Mesenchymal stem cell (in vitro differentiated cells and primary cell): ENCODE results near the gene NR2C2AP.

ENCODE experiments used
- DNase-seq: peaks from one replicate; pipeline ENCODE4 v3.0.0-alpha.2; 2013
- H2AFZ ChIP-seq: one replicate; pipeline ENCODE4 v1.6.1; 2013; ENCODE audit warnings: low read depth, mild to moderate bottlenecking, control low read depth, inconsistent platforms, low read length, moderate library complexity
- H2AK5ac ChIP-seq: 2 replicates; pipeline ENCODE4 v1.6.1; 2013; ENCODE audit warnings: low read length, moderate library complexity, mild to moderate bottlenecking, inconsistent platforms; ENCODE audit not compliant: severe bottlenecking
- H2BK120ac ChIP-seq: one replicate; pipeline ENCODE4 v1.6.1; 2013; ENCODE audit warnings: low read depth, mild to moderate bottlenecking, inconsistent platforms, low read length, moderate library complexity
- H2BK12ac ChIP-seq, 2 experiments: one replicate each; pipeline ENCODE4 v1.6.1; 2013; ENCODE audit warnings: inconsistent platforms in 2 of 2, low read length in 2 of 2, mild to moderate bottlenecking in 2 of 2, moderate library complexity in 2 of 2, control low read depth in 1 of 2
- H2BK15ac ChIP-seq: one replicate; pipeline ENCODE4 v1.6.1; 2013; ENCODE audit warnings: mild to moderate bottlenecking, low read depth, inconsistent platforms; ENCODE audit not compliant: poor library complexity, severe bottlenecking
- H2BK5ac ChIP-seq: 2 replicates; pipeline ENCODE4 v1.6.1; 2013; ENCODE audit warnings: low read depth, mild to moderate bottlenecking, low read length, control low read depth, inconsistent platforms; ENCODE audit not compliant: poor library complexity, severe bottlenecking
- H3K14ac ChIP-seq, 2 experiments: one replicate each; pipeline ENCODE4 v1.6.1; 2013; ENCODE audit warnings: inconsistent platforms in 2 of 2, low read length in 2 of 2, control low read depth in 1 of 2, mild to moderate bottlenecking in 1 of 2, moderate library complexity in 1 of 2
- H3K18ac ChIP-seq, 2 experiments: one replicate each; pipeline ENCODE4 v1.6.1; 2013; ENCODE audit warnings: inconsistent platforms in 2 of 2, low read length in 2 of 2, control low read depth in 1 of 2, low read depth in 1 of 2, mild to moderate bottlenecking in 1 of 2
- H3K23ac ChIP-seq, 2 experiments: one replicate each; pipeline ENCODE4 v1.6.1; 2013; ENCODE audit warnings: inconsistent platforms in 2 of 2, low read length in 2 of 2, mild to moderate bottlenecking in 2 of 2, moderate library complexity in 2 of 2, control low read depth in 1 of 2
- H3K27ac ChIP-seq: 2 replicates; pipeline ENCODE4 v1.5.1; 2013; ENCODE audit warnings: mild to moderate bottlenecking, moderate library complexity, low read length, control low read depth, inconsistent platforms; ENCODE audit not compliant: poor library complexity, severe bottlenecking
- H3K27me3 ChIP-seq, 2 experiments: 2 replicates each; pipeline versions ENCODE4 v1.6.1 to v1.7.0; 2013; ENCODE audit warnings: low read length in 2 of 2, mild to moderate bottlenecking in 2 of 2, moderate library complexity in 2 of 2, control low read depth in 1 of 2, inconsistent platforms in 1 of 2; ENCODE audit not compliant: control insufficient read depth in 1 of 2, insufficient read depth in 1 of 2
- H3K36me3 ChIP-seq, 2 experiments: 2 replicates each; pipeline versions ENCODE4 v1.6.1 to v1.7.0; 2013; ENCODE audit warnings: low read length in 2 of 2, control low read depth in 1 of 2, inconsistent platforms in 1 of 2, low read depth in 1 of 2, mild to moderate bottlenecking in 1 of 2; ENCODE audit not compliant: insufficient read depth in 2 of 2, control insufficient read depth in 1 of 2
- H3K4ac ChIP-seq, 2 experiments: one replicate each; pipeline ENCODE4 v1.6.1; 2013; ENCODE audit warnings: inconsistent platforms in 2 of 2, low read length in 2 of 2, mild to moderate bottlenecking in 2 of 2, moderate library complexity in 2 of 2, control low read depth in 1 of 2, low read depth in 1 of 2
- H3K4me1 ChIP-seq: 2 replicates; pipeline ENCODE4 v1.6.1; 2013; ENCODE audit warnings: low read depth, low read length, control low read depth; ENCODE audit not compliant: control insufficient read depth, insufficient read depth
- H3K4me2 ChIP-seq: 2 replicates; pipeline ENCODE4 v1.6.1; 2013; ENCODE audit warnings: low read length, mild to moderate bottlenecking, inconsistent platforms; ENCODE audit not compliant: poor library complexity, severe bottlenecking
- H3K4me3 ChIP-seq, 2 experiments: 2 replicates each; pipeline versions ENCODE4 v1.5.1 to v1.7.0; 2013; ENCODE audit warnings: low read length in 2 of 2, mild to moderate bottlenecking in 2 of 2, control low read depth in 1 of 2, low read depth in 1 of 2; ENCODE audit not compliant: insufficient read depth in 1 of 2
- H3K79me1 ChIP-seq: replicated peaks from 2 replicates; pipeline ENCODE4 v1.6.1; 2013; ENCODE audit warnings: mild to moderate bottlenecking, control low read depth, low read length, inconsistent platforms; ENCODE audit not compliant: poor library complexity, severe bottlenecking
- H3K9ac ChIP-seq: 2 replicates; pipeline ENCODE4 v1.7.0; 2013; ENCODE audit warnings: mild to moderate bottlenecking, low read length, moderate library complexity
- H3K9me3 ChIP-seq: 2 replicates; pipeline ENCODE4 v1.7.0; 2013; ENCODE audit warnings: mild to moderate bottlenecking, low read length; ENCODE audit not compliant: control insufficient read depth
- H4K8ac ChIP-seq: one replicate; pipeline ENCODE4 v1.6.1; 2013; ENCODE audit warnings: inconsistent platforms, mild to moderate bottlenecking, low read length, moderate library complexity
- H4K91ac ChIP-seq: one replicate; pipeline ENCODE4 v1.6.1; 2013; ENCODE audit warnings: mild to moderate bottlenecking, low read length, inconsistent platforms
- WGBS: methylation state at CpG from one replicate; pipeline ENCODE4 v1.1.7; 2013; ENCODE audit warnings: mixed read lengths; 5-methylcytosine and 5-hydroxymethylcytosine counted together

NR2C2AP gene

DNA sequence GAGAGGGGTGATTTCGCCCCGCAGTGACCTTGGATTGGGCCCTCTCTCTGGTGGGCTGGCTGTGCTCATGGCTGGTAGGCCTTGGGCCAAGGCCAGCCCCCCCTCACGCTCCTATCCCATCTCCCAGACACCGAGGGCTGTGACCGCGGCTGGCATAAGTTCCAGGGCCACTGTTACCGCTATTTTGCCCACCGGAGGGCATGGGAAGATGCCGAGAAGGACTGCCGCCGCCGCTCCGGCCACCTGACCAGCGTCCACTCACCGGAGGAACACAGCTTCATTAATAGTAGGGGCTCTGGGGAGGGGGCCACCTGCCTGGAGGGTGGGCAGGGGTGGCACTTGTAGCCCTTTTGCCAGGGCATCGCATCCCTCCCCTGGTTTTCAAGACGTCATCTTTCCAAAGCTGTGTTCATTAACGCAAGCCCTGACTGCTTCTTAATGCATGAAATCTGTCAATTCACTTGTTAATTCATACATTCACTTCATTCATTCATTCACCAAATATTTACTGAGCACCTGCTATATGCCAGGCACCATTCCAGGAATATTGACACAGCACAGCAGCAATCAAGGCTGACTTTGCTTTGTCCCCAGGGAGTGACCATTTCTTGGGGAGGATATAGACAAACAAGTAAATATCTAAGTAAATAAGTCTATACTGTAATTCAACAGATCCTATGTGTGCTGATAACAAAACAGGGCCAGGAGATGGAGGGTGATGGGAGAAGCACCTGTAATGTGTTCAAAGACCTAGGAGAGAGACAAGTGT is 35.1 kb upstream of the NR2C2AP start:
- H3K23ac ChIP-seq: no peak overlapping the region
- no peak overlapping the region for H4K8ac ChIP-seq
- no peaks in the 10 kb centered on the region for H3K36me3 ChIP-seq
- H3K79me1 ChIP-seq: no peaks in the 10 kb centered on the region
- H2BK5ac ChIP-seq: no peak overlapping the region
- H2BK120ac ChIP-seq: no peak overlapping the region
- no peak overlapping the region for H3K4me3 ChIP-seq
- H2BK15ac ChIP-seq: no peak overlapping the region
- H3K14ac ChIP-seq: no peak overlapping the region
- no peak overlapping the region for H2AFZ ChIP-seq
- no peak for DNase-seq
- H3K9ac ChIP-seq: no peak overlapping the region
- H3K27me3 ChIP-seq: peaks cover 9% of the 10 kb centered on the region in 2 experiments
- H3K4ac ChIP-seq: no peak overlapping the region
- no peak overlapping the region for H2BK12ac ChIP-seq
- peaks cover 14% of the 10 kb centered on the region for H3K9me3 ChIP-seq
- no peak overlapping the region for H3K27ac ChIP-seq
- H2AK5ac ChIP-seq: no peak overlapping the region
- no peak overlapping the region for H4K91ac ChIP-seq
- H3K4me1 ChIP-seq: no peaks in the 10 kb centered on the region
- H3K18ac ChIP-seq: no peak overlapping the region
- WGBS: 81% methylated on average over 18 of the region's 18 CpGs
- no peak overlapping the region for H3K4me2 ChIP-seq

DNA sequence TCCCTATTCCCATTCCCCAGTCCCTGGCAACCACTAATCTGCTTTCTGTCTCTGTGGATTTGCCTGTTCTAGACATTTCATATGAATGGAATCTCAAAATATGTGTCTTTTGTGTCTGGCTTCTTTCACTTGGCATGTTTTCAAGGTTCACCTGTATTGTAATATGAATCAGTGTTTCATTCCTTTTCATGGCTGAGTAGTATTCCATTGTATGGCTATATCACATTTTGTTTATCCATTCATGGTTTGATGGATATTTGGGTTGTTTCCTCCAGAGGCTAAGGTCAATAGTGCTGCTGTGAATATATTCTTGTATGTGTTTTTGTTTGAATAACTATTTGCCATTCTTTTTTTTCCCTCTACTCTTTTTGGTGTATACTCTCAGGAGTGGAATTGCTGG is 33.0 kb upstream of the NR2C2AP start:
- H3K23ac ChIP-seq: no peak overlapping the region
- no peak overlapping the region for H2BK5ac ChIP-seq
- no peak overlapping the region for H2AFZ ChIP-seq
- no peak overlapping the region for H4K8ac ChIP-seq
- H3K36me3 ChIP-seq: no peaks in the 10 kb centered on the region
- no peaks in the 10 kb centered on the region for H3K4me1 ChIP-seq
- H3K9ac ChIP-seq: no peak overlapping the region
- no peak overlapping the region for H2BK15ac ChIP-seq
- H3K79me1 ChIP-seq: no peaks in the 10 kb centered on the region
- no peak overlapping the region for H3K14ac ChIP-seq
- no peak overlapping the region for H3K27ac ChIP-seq
- no peak overlapping the region for H4K91ac ChIP-seq
- no peak overlapping the region for H2BK12ac ChIP-seq
- no peak overlapping the region for H3K4ac ChIP-seq
- H2BK120ac ChIP-seq: no peak overlapping the region
- H2AK5ac ChIP-seq: no peak overlapping the region
- peaks cover 16% of the 10 kb centered on the region for H3K9me3 ChIP-seq
- no peak overlapping the region for H3K4me2 ChIP-seq
- H3K18ac ChIP-seq: no peak overlapping the region
- peaks cover 9 to 16% of the 10 kb centered on the region in 2 experiments for H3K27me3 ChIP-seq
- no peak for DNase-seq
- H3K4me3 ChIP-seq: no peak overlapping the region

DNA sequence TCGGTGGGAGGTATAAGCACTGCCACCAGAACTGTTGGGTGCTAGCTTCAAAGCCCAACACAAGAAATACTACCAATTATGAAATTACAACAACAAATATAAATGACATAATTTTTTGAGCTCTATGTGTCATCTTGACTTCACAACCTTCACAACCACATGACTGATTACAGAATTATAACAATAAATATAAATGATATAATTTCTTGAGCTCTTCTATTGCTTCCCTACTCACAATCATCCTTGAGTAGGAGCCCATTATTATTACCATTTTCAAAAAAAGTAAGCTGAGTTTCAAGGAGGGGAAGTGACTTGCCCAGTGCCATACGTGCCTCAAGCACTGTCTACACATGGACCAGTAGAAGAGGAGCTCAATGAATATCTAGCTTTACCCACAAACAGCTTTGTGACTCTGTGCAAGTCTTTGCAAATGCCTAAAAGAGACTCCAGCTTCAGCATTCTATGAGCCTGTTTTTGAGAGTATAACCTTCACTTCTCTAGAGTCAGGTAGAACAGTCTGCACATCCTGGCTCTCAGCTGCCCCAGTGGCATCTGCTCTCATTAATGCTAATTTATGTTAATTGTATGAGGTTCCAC is 31.1 kb upstream of the NR2C2AP start:
- H2BK5ac ChIP-seq: no peak overlapping the region
- H2AK5ac ChIP-seq: no peak overlapping the region
- H3K4me3 ChIP-seq: no peak overlapping the region
- peaks cover 0 to 14% of the 10 kb centered on the region in 2 experiments for H3K27me3 ChIP-seq
- H2BK120ac ChIP-seq: no peak overlapping the region
- no peak overlapping the region for H4K8ac ChIP-seq
- H3K4me2 ChIP-seq: no peak overlapping the region
- no peak overlapping the region for H3K27ac ChIP-seq
- no peak overlapping the region for H3K4ac ChIP-seq
- no peak overlapping the region for H3K23ac ChIP-seq
- 61% methylated on average over 2 of the region's 2 CpGs for WGBS
- H2AFZ ChIP-seq: no peak overlapping the region
- H3K9me3 ChIP-seq: peaks cover 16% of the 10 kb centered on the region
- H3K18ac ChIP-seq: no peak overlapping the region
- H3K9ac ChIP-seq: no peak overlapping the region
- no peak overlapping the region for H4K91ac ChIP-seq
- DNase-seq: no peak
- no peak overlapping the region for H3K14ac ChIP-seq
- no peaks in the 10 kb centered on the region for H3K4me1 ChIP-seq
- no peaks in the 10 kb centered on the region for H3K36me3 ChIP-seq
- H2BK15ac ChIP-seq: no peak overlapping the region
- no peak overlapping the region for H2BK12ac ChIP-seq
- H3K79me1 ChIP-seq: no peaks in the 10 kb centered on the region

DNA sequence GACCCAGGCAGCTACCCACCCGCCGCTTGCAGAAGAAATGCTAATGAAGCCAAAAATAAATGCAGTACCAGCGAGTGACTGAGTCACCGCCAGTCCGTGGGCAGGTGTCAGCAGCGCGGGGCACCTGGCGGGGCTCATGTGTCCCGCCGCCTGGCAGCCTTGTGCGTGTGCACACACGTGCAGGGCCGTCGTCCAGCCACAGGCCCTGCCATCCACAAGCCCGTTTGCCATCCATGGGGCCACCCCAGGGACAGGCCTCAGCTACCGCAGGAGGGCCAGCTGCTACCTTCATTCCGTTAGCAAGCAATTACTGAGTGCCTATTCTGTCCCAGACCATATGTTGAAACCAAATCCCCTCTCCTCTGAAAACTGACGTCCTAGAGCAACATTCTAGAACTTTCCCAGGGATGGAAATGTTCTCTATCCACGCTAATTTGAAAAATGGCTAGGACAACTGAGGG is 29.1 kb upstream of the NR2C2AP start:
- H3K14ac ChIP-seq: no peak overlapping the region
- no peak for DNase-seq
- no peak overlapping the region for H3K4me3 ChIP-seq
- H3K4me1 ChIP-seq: peaks cover 2% of the 10 kb centered on the region
- H3K9ac ChIP-seq: no peak overlapping the region
- no peak overlapping the region for H4K91ac ChIP-seq
- no peaks in the 10 kb centered on the region for H3K79me1 ChIP-seq
- no peak overlapping the region for H2AK5ac ChIP-seq
- H2BK12ac ChIP-seq: no peak overlapping the region
- WGBS: 77% methylated on average over 19 of the region's 19 CpGs
- H2AFZ ChIP-seq: no peak overlapping the region
- H3K27ac ChIP-seq: no peak overlapping the region
- no peak overlapping the region for H2BK5ac ChIP-seq
- H3K27me3 ChIP-seq: peaks cover 14 to 30% of the 10 kb centered on the region in 2 experiments
- H3K9me3 ChIP-seq: peaks cover 16% of the 10 kb centered on the region
- H3K4me2 ChIP-seq: no peak overlapping the region
- no peaks in the 10 kb centered on the region for H3K36me3 ChIP-seq
- H4K8ac ChIP-seq: no peak overlapping the region
- H3K4ac ChIP-seq: no peak overlapping the region
- H2BK15ac ChIP-seq: no peak overlapping the region
- no peak overlapping the region for H3K18ac ChIP-seq
- H3K23ac ChIP-seq: no peak overlapping the region
- no peak overlapping the region for H2BK120ac ChIP-seq
